HG02610 (cell line): ENCODE results near the gene TGFBRAP1.
"Not testable (repeated sequence)": the region's sequence is repeated elsewhere in the genome, so short reads cannot be mapped to it uniquely, and the experiment has no call there.

Experiments
- ATAC-seq: cut with Tn5 transposase; IDR thresholded peaks from one replicate; pipeline ENCODE4 v1.9.1; 2021; ENCODE audit warnings: mild to moderate bottlenecking, moderate library complexity; ENCODE audit not compliant: unreplicated experiment

TGFBRAP1 gene

DNA sequence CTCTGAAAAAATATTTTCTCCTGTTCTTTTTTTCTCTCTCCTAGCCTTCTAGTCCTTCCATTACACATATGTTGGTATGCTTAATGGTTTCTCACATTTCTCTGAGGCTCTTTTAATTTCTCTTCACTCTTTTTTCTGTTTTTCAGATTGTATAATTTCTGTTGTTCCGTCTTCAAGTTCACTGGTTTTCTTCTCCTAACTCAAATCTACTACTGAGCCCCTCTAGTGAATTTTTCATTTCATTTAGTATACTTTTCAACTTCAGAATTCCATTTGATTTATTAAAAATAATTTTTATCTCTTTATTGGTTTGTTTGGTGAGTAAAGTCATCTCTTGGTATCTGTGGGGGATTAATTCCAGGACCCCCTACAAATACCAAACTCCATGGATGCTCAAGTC, 27.6 kb upstream of the TGFBRAP1 start:
- no peak for ATAC-seq

- ATAC-seq: no peak
Measured at GRCh38 chr2:105344704-105345345, 15.3 kb upstream of the TGFBRAP1 start.

- ATAC-seq: no peak
Measured at GRCh38 chr2:105339414-105339813, 9.9 kb upstream of the TGFBRAP1 start.

- peak; percentile 14 for ATAC-seq
Measured at GRCh38 chr2:105338020-105338385, 8.5 kb upstream of the TGFBRAP1 start.

- ATAC-seq: peak; percentile 88
Measured at GRCh38 chr2:105337122-105338019, 7.8 kb upstream of the TGFBRAP1 start, which contains the start of gene C2orf49. Gene C2orf49 (plus strand): TSS chr2:105337540. CDS start chr2:105337588, 48 bp downstream.

DNA sequence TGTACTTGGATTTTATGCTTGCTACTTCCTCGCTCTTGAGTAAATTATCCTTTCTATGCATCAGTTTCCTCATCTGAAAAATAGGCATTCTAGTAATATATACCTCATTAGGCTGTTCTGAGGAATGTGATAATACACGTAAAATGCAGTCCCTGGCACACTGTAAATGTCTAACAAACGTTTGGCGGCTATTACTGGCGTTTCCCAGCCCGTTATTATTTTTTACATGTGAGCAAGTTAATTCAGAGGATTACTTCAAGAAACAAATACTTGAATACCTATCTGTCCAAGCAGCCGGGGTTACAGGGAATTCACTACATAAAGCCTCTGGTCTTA, 7.2 kb upstream of the TGFBRAP1 start:
- ATAC-seq: no peak

- ATAC-seq: no peak
Measured at GRCh38 chr2:105335469-105335868, 5.9 kb upstream of the TGFBRAP1 start.

- ATAC-seq: no peak
Measured at GRCh38 chr2:105334211-105334610, 4.7 kb upstream of the TGFBRAP1 start.

DNA sequence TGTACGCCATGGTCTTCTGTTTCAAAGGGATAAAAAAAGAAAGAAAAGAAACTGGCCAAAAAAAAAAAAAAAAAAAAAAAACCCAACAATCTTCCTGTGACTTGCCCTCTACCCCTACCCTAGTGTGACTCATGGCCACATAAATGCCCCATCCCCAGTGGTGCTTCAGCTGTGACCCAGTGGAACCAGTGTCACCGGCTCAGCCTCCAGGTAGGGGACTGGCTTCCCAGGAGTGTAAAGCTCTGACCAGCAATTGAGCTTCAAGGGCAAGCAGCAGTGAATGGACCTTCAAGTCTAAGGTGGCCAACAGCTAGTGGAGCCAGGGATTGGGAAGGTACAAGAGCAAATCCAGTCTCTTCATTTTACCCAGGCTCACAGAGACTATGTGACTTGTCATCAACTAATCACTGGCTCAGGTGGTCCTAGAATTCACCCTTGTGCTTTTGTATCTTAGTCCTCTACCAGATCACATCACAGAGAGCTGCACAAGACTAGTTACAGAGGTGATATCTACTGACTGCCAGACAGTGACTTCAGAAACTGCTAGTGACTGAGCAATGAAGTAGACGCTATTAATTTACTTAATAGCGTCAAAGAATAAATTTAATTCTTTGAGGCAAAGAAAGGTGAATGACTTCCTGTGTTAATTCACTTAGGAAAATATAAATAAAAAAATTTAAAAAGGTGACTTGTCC, 1.3 kb upstream of the TGFBRAP1 start:
- ATAC-seq: no peak

- no peak for ATAC-seq
Measured at GRCh38 chr2:105329197-105329554, 359 bp downstream of the TGFBRAP1 start.

- peak; percentile 20 for ATAC-seq
Measured at GRCh38 chr2:105328281-105329196, 996 bp downstream of the TGFBRAP1 start.

- ATAC-seq: no peak
Measured at GRCh38 chr2:105327690-105328089, 1.8 kb downstream of the TGFBRAP1 start.

GRCh38 chr2:105327271-105327670, 2.3 kb downstream of the TGFBRAP1 start:
- not testable (repeated sequence) for ATAC-seq

- ATAC-seq: no peak
Measured at GRCh38 chr2:105325389-105325963, 4.1 kb downstream of the TGFBRAP1 start.

DNA sequence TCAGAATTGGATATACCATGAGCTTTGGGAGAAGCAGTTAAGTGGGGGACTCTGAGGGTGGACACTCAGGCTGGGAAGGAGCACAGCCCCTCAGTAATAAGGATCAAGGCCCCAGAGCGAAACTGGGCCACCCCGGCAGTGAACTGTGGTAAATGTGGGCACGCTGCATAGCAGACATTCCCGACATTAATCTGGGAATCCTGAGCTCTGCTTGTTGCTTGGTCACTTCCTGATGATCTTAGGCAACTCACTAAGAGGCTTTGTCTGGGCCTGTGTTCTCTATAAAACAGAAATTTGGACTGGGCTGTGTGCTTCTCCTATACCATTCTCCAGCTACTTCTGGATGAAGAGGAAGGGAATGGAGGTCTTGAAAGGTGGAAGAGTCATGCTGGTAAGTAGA, 4.8 kb downstream of the TGFBRAP1 start:
- ATAC-seq: no peak

GRCh38 chr2:105324101-105324500, 5.4 kb downstream of the TGFBRAP1 start:
- no peak for ATAC-seq

DNA sequence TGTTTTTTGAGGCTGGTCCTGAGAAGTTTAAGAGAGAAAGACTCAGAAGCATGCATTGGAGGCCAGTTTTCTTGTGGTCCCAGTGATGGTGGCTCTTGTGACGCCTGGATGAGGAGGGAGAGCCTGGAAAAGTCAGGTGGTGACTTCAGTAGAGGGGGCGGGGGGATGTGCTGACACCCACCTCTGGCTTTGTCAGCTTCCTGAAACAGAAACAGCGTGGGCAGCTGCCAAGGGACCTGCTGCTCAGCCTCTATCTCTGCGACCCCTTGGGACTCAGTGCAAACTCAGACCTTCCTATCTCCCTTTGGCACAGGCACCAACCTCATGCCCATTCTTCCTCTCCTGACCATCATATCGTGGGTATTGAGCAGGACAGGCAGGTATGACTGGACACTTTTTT, 6.4 kb downstream of the TGFBRAP1 start:
- ATAC-seq: peak; percentile 22

GRCh38 chr2:105321875-105322646, 7.5 kb downstream of the TGFBRAP1 start:
- peak; percentile 36 for ATAC-seq

GRCh38 chr2:105320651-105321215, 8.8 kb downstream of the TGFBRAP1 start:
- ATAC-seq: no peak
